ENCODE data around the gene TOM1L1.

The TOM1L1 gene

GRCh38 chr17:54899721-54900456, 763 bp upstream of the TOM1L1 start:
- no peak for DNase-seq

GRCh38 chr17:54901230-54901822, 674 bp downstream of the TOM1L1 start:
- DNase-seq = no peak

GRCh38 chr17:54902017-54902416, 1.4 kb downstream of the TOM1L1 start:
- no peak for DNase-seq

- no peak for DNase-seq
These were observed 2.0 kb downstream of the TOM1L1 start for GRCh38 chr17:54902611-54903010.

GRCh38 chr17:54903375-54903774, 2.7 kb downstream of the TOM1L1 start:
- DNase-seq = no peak

GRCh38 chr17:54906683-54907082, 6.0 kb downstream of the TOM1L1 start:
- no peak for DNase-seq

GRCh38 chr17:54907376-54907775, 6.7 kb downstream of the TOM1L1 start:
- DNase-seq = no peak

GRCh38 chr17:54909766-54910165, 9.1 kb downstream of the TOM1L1 start:
- no peak for DNase-seq

- DNase-seq = no peak
These were observed 16.1 kb downstream of the TOM1L1 start for GRCh38 chr17:54916721-54917120.

GRCh38 chr17:54919425-54919824, 18.8 kb downstream of the TOM1L1 start:
- DNase-seq = no peak

GRCh38 chr17:54920819-54921218, 20.2 kb downstream of the TOM1L1 start:
- no peak for DNase-seq

- DNase-seq = no peak
These were observed 23.8 kb downstream of the TOM1L1 start for GRCh38 chr17:54924405-54924804.

- no peak for DNase-seq
These were observed 26.9 kb downstream of the TOM1L1 start for GRCh38 chr17:54927525-54927924.

GRCh38 chr17:54932711-54933110, 32.1 kb downstream of the TOM1L1 start:
- no peak for DNase-seq

GRCh38 chr17:54933921-54934320, 33.3 kb downstream of the TOM1L1 start:
- DNase-seq = no peak

- no peak for DNase-seq
These were observed 34.8 kb downstream of the TOM1L1 start for GRCh38 chr17:54935471-54935870.

- DNase-seq = no peak
These were observed 36.4 kb downstream of the TOM1L1 start for GRCh38 chr17:54937018-54937417.

GRCh38 chr17:54937426-54937825, 36.8 kb downstream of the TOM1L1 start:
- DNase-seq = no peak

- no peak for DNase-seq
These were observed 40.6 kb downstream of the TOM1L1 start for GRCh38 chr17:54941285-54941684.

- no peak for DNase-seq
These were observed 44.1 kb downstream of the TOM1L1 start for GRCh38 chr17:54944796-54945195.

- DNase-seq = no peak
These were observed 44.6 kb downstream of the TOM1L1 start for GRCh38 chr17:54945231-54945630.

- DNase-seq = no peak
These were observed 45.0 kb downstream of the TOM1L1 start for GRCh38 chr17:54945671-54946070.

- DNase-seq = no peak
These were observed 46.7 kb downstream of the TOM1L1 start for GRCh38 chr17:54947396-54947795.

- DNase-seq = no peak
These were observed 47.7 kb downstream of the TOM1L1 start for GRCh38 chr17:54948380-54948779.

GRCh38 chr17:54950116-54950515, 49.5 kb downstream of the TOM1L1 start:
- no peak for DNase-seq

Measured in suppressor macrophage treated with lipopolysaccharide for 4 hours (primary cell).